Osteoblast (primary cell): ENCODE data around the gene STYX. TPM values are rescaled to one million over a fixed set of nuclear protein-coding genes. Genes with fewer than 3 reads are reported as not detected.
A peak's percentile ranks its signal among the peaks of the same experiment; 100 is the strongest.

Experiments used
- DNase-seq: peaks from one replicate; pipeline ENCODE4 v3.0.0; 2011; ENCODE audit warnings: low spot score, mixed read lengths; ENCODE audit not compliant: insufficient read length; ENCODE audit errors: missing footprints
- H2AFZ ChIP-seq: 2 replicates; pipeline ENCODE4 v1.6.0; 2011; ENCODE audit warnings: mild to moderate bottlenecking, low read length
- H3K27ac ChIP-seq: 2 replicates; pipeline ENCODE4 v1.5.1; 2011; ENCODE audit warnings: mild to moderate bottlenecking, low read depth, low read length, moderate library complexity
- H3K27me3 ChIP-seq: 2 replicates; pipeline ENCODE4 v1.6.0; 2012; ENCODE audit warnings: mild to moderate bottlenecking, control low read depth, inconsistent platforms, low read length, moderate library complexity; ENCODE audit not compliant: insufficient read depth
- H3K36me3 ChIP-seq: 2 replicates; pipeline ENCODE4 v1.5.1; 2011; ENCODE audit warnings: mild to moderate bottlenecking, low read length, control low read depth, moderate library complexity; ENCODE audit not compliant: insufficient read depth
- H3K4me1 ChIP-seq: 2 replicates; pipeline ENCODE4 v1.5.1; 2011; ENCODE audit warnings: mild to moderate bottlenecking, low read length, control low read depth, moderate library complexity; ENCODE audit not compliant: insufficient read depth
- H3K4me2 ChIP-seq: 2 replicates; pipeline ENCODE4 v1.6.0; 2011; ENCODE audit warnings: mild to moderate bottlenecking, low read length; ENCODE audit not compliant: insufficient read depth
- H3K4me3 ChIP-seq: fragments of 200-600 bp; sonication (generic); 3 replicates; pipeline ENCODE4 v1.5.1; 2012; ENCODE audit warnings: mild to moderate bottlenecking, low read length, inconsistent platforms; ENCODE audit not compliant: insufficient read depth
- H3K79me2 ChIP-seq: 2 replicates; pipeline ENCODE4 v1.6.0; 2012; ENCODE audit warnings: mild to moderate bottlenecking, low read length, control low read depth, inconsistent platforms; ENCODE audit not compliant: insufficient read depth
- H3K9me3 ChIP-seq: 2 replicates; pipeline ENCODE4 v1.5.1; 2011; ENCODE audit warnings: low read depth, low read length, control low read depth
- H4K20me1 ChIP-seq: 2 replicates; pipeline ENCODE4 v1.6.0; 2012; ENCODE audit warnings: mild to moderate bottlenecking, low read length, control low read depth; ENCODE audit not compliant: insufficient read depth
- total RNA-seq: library from RNA; depleted of rRNA; stranded (reverse); fragments of >200 nt; gene quantifications from 2 replicates; pipeline ENCODE4 v1.2.3, GENCODE V29; 2012
- TF ChIP-seq, protein P1 (sequence below): IDR thresholded peaks from 2 replicates; pipeline ENCODE4 v1.5.1; 2011; ENCODE audit warnings: mild to moderate bottlenecking, low read depth, low read length, moderate library complexity; ENCODE audit errors: extremely low read depth

The STYX gene, protein sequence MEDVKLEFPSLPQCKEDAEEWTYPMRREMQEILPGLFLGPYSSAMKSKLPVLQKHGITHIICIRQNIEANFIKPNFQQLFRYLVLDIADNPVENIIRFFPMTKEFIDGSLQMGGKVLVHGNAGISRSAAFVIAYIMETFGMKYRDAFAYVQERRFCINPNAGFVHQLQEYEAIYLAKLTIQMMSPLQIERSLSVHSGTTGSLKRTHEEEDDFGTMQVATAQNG
- total RNA-seq, result 29.7 and 29.8 TPM in 2 replicates

DNA sequence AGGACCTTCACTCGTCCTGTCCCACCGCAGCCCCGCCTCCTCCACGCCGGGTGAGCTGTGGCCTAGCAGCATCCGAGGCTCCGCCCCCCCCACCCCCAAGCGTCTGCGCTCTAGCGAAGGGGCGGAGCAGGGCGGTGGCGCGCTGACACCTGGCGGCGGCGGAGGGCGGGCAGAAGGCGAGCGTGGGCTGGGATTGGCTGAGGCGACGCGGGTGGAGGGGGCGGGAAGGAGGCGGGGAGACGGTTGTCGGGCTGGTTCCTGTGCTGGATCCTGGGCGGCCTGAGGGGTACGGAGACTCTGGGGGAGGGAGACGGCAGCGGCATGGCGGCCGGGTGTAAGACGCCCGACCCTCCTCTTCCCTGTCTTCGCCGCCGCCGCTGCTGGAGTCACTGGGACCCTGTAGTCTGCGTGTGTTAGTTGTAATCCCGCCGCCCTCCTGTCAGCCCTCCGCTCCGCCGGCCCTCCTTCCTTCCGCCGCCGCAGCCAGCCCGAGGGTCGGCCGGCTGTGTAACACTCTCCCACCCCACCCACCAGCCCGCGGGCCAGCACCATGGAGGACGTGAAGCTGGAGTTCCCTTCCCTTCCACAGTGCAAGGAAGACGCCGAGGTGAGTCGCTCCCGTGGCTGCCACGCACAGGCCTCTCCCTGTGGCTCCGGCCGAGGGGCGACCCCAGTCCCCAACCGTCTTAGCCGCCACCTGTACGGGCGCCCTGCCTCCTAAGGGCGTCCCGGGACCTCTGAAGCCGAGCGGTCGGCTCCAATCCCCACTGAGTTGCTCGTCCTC lies at the start of gene STYX:
Gene STYX, plus strand, starts transcription at position 242 of the 784 bp plus-strand sequence. Its CDS starts 309 bp downstream, at position 551.
- no peaks in the 10 kb centered on the region for H3K9me3 ChIP-seq
- H3K27me3 ChIP-seq, result no peaks in the 10 kb centered on the region
- TF ChIP-seq, protein P1, sequence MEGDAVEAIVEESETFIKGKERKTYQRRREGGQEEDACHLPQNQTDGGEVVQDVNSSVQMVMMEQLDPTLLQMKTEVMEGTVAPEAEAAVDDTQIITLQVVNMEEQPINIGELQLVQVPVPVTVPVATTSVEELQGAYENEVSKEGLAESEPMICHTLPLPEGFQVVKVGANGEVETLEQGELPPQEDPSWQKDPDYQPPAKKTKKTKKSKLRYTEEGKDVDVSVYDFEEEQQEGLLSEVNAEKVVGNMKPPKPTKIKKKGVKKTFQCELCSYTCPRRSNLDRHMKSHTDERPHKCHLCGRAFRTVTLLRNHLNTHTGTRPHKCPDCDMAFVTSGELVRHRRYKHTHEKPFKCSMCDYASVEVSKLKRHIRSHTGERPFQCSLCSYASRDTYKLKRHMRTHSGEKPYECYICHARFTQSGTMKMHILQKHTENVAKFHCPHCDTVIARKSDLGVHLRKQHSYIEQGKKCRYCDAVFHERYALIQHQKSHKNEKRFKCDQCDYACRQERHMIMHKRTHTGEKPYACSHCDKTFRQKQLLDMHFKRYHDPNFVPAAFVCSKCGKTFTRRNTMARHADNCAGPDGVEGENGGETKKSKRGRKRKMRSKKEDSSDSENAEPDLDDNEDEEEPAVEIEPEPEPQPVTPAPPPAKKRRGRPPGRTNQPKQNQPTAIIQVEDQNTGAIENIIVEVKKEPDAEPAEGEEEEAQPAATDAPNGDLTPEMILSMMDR, result no peak
- H3K36me3 ChIP-seq, result peaks cover 41% of the 10 kb centered on the region
- H4K20me1 ChIP-seq, result peaks cover 2% of the 10 kb centered on the region
- H3K4me1 ChIP-seq, result peaks cover 7% of the 10 kb centered on the region
- peak within 1 kb of the TSS; percentile 72 for H3K27ac ChIP-seq
- H3K79me2 ChIP-seq, result peaks cover 41% of the 10 kb centered on the region
- peak within 1 kb of the TSS; percentile 93 for H2AFZ ChIP-seq
- H3K4me2 ChIP-seq, result peak within 1 kb of the TSS; percentile 94
- H3K4me3 ChIP-seq, result peak within 1 kb of the TSS; percentile 96
- DNase-seq, result peak; percentile 96

DNA sequence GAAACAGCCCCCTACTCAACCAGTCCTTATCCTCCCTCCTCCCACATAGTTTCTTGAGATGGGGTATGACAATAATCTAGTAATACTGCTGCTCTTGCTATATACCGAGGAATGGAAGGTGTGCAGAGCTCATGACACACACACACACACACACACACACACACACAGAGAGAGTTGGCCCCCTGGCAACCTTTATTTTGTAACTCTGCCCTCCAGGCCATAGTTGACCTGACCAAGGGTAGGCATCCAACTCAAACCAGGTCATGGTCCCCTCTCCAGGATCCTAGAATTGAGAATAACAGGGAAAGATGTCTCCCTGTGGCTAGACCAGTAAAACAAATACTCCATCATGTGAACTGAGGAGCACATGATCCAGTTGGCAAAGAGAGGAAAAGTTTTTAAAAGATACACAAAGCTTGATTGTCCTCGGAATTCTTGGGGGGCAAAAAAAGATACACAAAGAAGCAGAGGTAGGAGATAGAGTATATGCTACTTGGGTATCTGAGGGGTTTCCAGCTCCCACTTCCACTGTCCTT lies 45.9 kb upstream of the STYX start:
- no peaks in the 10 kb centered on the region for H3K9me3 ChIP-seq
- H3K27me3 ChIP-seq, result no peaks in the 10 kb centered on the region
- no peak overlapping the region for H3K4me2 ChIP-seq
- no peaks in the 10 kb centered on the region for H3K4me1 ChIP-seq
- peaks cover 5% of the 10 kb centered on the region for H3K36me3 ChIP-seq
- H2AFZ ChIP-seq, result no peak overlapping the region
- no peak overlapping the region for H3K4me3 ChIP-seq
- H3K27ac ChIP-seq, result no peak overlapping the region
- H4K20me1 ChIP-seq, result peaks cover 4% of the 10 kb centered on the region
- H3K79me2 ChIP-seq, result peaks cover 61% of the 10 kb centered on the region
- no peak for DNase-seq
- TF ChIP-seq, protein P1, result no peak

DNA sequence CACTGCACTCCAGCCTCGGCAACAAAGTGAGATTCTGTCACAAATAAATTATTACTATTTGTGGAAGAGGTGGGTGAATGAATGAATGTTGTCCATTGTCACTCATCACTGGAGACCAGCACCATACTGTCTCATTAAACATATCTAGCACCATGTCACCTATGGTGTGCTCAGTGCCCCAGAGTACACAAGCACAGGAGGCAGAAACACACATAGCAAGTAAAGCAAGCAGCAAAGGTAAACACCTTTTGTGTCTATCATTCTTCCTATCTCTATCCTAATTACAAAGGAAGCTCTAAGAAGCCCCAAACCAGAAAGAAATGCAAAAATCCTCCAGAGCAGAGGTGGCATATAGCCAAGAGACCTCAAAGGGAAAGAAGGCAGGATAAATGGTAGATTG lies 43.8 kb upstream of the STYX start:
- TF ChIP-seq, protein P1, result no peak
- Histone ChIP-seq H3K4me2 (no peak overlapping the region), H3K4me1 (no peaks in the 10 kb centered on the region), H3K36me3 (peaks cover 5% of the 10 kb centered on the region), H2AFZ (no peak overlapping the region), H3K27ac (no peak overlapping the region), H3K4me3 (no peak overlapping the region), H4K20me1 (peaks cover 4% of the 10 kb centered on the region), H3K79me2 (peaks cover 79% of the 10 kb centered on the region), H3K27me3 (no peaks in the 10 kb centered on the region), H3K9me3 (no peaks in the 10 kb centered on the region)
- DNase-seq, result no peak
